HT-29 (cell line): ENCODE results near the gene HCFC1R1. TPM values are rescaled to one million over a fixed set of nuclear protein-coding genes. Genes with fewer than 3 reads are reported as not detected.

Experiments used
- DNase-seq: peaks from one replicate; pipeline ENCODE4 v3.0.0-alpha.2; 2015; ENCODE audit warnings: low spot score
- total RNA-seq: library from RNA; depleted of rRNA; stranded (reverse); fragments of >200 nt; shearing (Covaris generic); gene quantifications from 2 replicates; pipeline ENCODE4 v1.2.3, GENCODE V29; 2014

Gene HCFC1R1
- total RNA-seq, 1 experiment from 2014 or later: 32.0 TPM

DNA sequence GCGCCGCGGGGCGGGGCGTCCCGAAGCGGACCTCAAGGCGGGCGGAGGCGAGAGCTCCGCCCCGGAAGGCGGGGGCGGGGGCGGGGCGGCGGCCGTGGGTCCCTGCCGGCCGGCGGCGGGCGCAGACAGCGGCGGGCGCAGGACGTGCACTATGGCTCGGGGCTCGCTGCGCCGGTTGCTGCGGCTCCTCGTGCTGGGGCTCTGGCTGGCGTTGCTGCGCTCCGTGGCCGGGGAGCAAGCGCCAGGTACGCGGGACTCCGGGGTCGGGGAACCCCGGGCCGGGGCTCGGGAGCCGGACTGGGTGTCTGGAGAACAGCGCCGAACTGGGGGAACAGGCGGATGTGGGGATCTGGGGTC, 3.5 kb downstream of the HCFC1R1 start, which contains the start of gene TNFRSF12A:
Gene TNFRSF12A (plus strand): TSS at position 122 of the 357 bp plus-strand sequence. CDS start 30 bp downstream, at position 152.
- peak; percentile 87 for DNase-seq

DNA sequence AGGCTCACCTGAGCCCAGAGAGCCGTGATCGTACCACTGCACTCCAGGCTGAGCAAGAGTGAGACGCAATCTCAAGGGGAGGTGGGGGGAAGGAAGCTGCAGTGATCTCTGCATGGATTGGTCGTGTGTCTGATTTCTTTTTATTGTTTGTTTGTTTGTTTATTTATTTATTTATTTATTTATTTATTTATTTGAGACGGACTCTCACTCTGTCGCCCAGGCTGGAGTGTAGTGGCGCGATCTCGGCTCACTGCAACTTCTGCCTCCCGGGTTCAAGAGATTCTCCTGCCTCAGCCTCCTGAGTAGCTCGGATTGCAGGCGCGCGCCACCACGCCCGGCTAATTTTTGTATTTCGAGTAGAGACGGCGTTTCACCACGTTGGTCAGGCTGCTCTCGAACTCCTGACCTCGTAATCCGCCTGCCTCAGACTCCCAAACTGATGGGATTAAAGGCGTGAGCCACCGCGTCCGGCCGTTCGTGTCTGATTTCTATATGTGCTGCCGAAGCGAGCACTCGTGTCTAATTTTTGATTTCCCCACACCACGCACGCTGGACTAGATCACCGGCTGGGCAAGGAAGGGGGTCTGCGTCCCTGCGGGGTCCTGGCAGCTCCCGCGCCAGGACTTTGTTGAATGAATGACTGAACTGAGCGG, 4.0 kb downstream of the HCFC1R1 start:
- no peak for DNase-seq

DNA sequence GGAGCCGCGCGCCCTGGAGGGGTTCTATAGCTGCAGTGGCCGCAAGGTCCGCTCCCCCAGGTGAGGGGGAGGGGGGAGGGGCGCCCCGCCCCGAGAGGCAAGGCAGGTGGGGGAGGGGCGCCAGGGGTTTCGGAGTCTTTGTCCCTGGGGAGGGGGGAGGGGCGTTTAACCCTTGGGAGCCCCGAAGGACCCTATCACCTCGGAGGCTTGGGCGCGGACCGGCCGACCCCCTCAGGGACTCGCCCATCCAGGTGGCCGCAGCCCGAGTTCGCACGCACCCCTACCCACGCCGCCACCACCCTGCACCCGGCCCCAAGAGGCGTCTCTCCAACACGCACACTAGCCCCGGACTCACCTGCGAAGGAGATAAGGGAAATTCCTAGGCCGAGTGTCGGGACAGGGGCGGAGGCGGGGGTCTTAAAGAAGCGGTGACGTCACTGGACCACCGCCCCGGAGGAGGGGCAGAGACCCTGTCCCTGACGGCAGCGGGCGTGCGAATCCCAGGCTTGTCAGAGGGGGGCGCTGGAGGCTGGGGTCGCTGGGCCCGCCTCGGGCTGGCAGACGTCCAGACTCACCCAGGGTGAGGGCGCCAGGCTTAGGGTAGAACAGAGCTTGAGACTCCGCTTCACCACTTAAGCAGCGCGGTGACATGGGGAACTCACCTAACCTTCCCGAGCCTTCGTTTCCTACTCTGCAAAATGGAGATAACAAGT, 5.8 kb downstream of the HCFC1R1 start, which contains the start of gene CLDN6:
Gene CLDN6 (minus strand): TSS at position 390 of the 713 bp plus-strand sequence. CDS start 2,162 bp downstream, outside the sequence.
- DNase-seq: peak; percentile 9

DNA sequence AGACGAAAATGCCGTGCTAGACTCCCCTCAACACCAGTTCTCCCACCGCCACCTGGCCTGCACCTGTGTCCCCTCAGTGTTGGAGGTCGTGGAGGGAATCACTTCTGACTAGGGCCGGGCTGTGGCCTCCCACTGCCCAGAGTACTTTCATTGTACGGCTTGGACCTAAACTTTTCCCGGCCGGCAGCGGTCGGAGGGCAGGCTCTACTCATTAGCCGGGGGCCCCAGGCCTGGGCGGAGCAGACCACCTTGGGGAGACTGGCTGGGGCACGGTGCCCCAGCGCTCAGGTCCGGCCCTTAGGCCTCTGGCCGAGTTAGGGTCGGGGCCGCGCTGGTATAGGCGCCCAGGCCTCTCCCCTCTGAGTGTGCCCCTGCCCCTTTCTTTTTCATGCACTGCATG, 6.4 kb downstream of the HCFC1R1 start:
- DNase-seq: no peak

DNA sequence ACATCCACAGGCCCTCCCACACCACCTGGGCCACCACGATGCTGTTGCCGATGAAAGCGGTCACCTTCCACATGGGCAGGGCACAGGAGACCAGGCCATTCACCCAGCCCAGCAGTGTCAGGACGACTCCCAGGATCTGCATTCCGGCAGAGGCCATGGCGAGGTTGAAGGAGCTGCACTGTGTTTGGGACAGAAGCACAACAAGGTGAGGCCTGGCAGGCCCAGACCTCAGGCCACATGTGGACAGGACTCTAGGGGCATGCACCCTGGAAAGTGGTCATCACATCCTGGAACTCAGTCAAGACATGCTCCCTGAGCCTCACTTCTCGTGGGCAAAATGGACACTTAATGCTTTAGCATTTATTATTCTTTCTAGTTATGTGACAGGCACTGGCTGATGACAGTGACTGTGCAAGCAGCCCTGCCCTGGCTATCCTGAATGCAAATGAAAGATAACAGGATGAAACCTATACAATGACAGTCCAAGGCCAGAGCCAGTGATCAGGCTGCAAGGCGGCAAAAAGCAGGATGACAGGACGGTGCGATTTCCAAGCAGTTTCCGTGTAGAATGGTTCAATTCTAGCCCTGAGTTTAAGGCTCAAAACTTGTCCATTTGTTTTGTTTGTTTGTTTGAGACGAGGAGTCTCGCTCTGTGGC, 7.7 kb downstream of the HCFC1R1 start:
- DNase-seq: no peak

DNA sequence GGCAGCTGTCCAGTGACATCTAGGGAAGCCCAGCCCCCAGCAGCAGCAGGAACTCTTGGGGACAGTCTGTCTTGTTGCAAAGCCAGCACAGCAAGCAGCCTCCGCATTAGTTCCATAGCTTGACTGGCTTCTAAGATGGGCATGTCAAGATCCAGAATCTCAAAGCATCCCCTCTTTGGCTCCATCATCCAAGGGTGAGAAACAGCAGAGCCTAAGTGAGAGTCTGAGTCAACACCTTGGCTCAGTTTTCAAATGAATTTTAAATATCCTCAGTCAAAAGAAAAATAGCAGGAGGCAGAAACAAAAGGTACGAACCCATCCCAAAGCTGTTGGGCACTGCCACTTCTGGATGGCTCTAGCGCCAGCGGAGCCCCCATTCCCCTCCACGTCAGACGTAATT, 8.8 kb downstream of the HCFC1R1 start:
- no peak for DNase-seq

DNA sequence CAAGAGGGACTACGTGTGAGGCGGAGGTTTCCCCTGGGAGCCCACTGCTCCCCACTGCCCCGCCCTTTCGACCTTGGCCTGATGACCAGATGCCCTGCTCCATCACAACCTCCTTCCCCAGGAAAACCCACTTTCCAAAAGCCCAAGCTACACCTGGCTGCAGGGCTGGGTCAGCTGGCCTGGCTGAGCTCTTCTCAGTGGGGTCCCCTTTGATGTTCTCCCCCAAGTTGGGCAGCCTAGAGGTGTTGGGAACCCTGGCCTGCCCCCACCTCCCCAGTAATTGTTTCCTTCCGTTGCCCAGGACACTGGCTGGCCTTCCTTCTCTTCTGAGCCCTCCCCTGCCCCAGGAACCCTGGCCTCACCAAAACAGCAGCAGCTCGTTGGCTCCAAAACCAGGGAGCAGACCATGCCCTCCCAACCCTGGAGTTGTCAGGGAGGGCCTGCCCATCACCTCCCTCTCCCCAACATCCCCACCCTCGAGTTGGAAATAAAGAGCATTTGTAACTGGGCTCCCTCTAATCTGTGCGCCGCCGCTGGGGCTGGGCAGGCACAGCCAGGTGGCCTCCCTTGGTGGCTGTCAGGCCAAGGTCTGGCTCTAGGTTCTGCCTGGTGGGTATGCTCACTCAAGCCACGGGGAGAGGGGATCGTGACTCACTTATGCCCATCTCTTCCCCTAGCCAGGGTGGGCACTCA, 9.6 kb downstream of the HCFC1R1 start:
- no peak for DNase-seq

DNA sequence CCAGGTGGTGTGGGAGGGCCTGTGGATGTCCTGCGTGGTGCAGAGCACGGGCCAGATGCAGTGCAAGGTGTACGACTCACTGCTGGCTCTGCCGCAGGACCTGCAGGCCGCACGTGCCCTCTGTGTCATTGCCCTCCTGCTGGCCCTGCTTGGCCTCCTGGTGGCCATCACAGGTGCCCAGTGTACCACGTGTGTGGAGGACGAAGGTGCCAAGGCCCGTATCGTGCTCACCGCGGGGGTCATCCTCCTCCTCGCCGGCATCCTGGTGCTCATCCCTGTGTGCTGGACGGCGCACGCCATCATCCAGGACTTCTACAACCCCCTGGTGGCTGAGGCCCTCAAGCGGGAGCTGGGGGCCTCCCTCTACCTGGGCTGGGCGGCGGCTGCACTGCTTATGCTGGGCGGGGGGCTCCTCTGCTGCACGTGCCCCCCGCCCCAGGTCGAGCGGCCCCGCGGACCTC, 10.2 kb downstream of the HCFC1R1 start:
- peak; percentile 20 for DNase-seq

DNA sequence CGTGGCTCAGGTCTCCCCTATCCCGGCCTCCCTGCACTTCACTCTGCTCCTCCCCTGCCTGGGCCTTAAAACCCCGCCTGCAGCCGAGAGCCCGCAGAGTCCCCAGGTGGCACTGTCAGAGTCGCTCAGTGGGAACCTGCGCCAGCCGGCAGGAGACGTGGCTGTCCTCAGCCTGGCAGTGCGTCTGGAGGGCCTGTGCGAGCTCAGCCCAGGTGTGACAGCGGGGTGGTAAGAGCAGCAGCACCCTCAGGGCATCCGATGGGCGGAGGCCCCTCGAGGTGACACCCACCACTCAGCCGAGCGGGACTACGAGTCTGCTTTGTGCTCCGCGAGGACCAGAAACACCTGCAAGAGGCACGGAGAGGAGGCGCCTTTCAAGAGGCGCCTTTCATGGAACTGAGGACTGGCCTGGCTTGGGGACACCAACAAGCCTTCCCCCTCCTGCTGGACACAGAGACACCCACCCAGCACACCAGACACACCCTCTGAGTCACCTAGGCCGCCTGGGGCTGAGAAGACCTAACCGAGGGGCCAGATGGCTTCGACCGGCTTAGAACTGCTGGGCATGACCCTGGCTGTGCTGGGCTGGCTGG, 10.8 kb downstream of the HCFC1R1 start, which contains the start of gene CLDN9:
Gene CLDN9 (plus strand): TSS at position 96 of the 593 bp plus-strand sequence. CDS start 440 bp downstream, at position 536.
- peak; percentile 71 for DNase-seq

DNA sequence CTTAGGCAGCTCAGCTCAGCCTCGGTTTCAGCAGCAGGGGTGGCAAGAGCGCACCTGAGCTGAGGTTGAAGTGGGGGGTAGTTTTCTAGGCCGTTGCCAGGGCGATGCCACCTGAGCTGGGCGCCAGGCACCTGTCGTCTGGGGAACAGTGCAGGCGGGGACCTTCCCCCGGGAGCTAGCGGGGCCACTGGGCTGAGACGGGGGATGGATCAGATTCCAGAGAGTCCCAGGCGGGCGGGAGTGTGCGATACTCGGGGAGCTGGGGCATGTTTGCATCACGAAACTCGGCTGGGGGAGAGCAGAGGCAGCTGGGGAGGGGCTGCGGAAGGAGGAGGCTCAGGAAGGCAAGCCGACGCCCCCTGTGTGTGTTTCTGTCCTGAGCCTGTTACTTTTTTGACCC, 11.5 kb downstream of the HCFC1R1 start:
- peak; percentile 33 for DNase-seq

DNA sequence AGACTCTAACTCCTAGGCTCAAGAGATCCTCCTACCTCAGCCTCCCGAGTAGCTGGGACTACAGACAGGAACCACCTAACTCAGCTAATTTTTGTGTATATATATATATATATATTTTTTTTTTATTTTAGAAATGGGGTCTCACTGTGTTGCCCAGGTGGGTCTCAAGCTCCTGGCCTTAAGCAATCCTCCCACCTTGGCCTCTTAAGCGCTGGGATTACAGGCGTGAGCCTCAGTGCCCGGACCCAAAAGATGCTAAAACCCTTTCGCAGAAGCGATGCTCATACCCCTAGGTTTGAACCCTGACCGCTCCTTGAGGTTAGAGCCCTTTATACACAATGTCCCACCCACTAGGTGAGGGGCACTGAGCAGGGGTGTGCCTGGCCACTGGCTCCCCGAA, 13.2 kb downstream of the HCFC1R1 start:
- no peak for DNase-seq

DNA sequence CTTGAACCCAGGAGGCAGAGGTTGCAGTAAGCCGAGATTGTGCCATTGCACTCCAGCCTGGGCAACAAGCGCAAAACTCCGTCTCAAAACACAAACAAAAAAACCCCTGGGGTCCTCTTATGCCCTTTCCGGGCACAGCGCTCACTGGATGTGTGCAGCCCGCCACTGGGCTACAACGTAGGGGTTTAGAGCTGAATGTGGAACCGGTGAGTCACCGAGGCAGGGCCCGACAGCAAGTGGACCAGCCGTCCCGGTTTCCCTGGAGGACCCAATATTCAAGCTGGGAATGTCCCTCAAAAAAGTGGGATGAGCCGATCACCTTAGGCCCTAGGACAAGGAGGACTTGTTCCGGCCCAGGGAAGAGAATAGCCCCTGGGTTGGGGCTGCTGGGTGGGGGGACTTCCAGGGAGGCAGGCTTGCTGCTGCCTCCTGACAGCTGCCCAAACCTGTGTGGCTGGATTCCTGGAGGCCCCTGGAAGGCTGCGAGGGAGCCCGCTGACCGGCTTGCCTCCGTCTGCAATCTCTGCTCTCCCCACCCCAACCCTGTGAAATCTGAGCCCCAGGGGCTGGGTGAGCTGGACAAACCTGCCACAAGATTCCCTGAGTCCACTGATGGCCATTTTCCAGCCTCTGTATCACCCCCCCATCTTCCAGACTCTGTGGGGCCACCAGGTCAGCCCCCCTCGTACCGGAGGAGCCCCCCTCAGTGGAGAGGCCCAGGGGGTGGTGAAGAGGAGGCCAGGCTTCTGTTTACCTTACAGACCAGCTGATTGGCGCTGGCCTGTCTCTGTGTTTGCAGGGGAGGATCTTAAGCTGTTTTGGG, 14.0 kb downstream of the HCFC1R1 start:
- DNase-seq: peak; percentile 92

DNA sequence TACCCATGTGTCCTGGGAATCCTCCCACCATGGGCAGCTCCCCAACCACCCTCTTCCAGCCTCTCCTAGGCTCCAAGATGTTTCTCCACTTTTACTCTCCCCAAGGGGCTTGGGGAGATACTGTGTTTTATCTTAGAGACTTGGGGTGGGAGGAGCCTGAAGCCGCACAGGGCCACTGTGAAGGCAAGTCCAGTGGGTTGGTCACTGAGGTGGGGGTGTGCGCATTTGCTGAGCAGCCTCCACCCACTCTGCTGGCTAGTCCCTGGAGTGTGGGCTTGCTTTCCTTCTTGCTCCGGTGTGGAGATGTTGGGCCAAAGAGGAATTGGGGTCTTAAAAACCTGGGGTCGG, 15.1 kb downstream of the HCFC1R1 start:
- DNase-seq: no peak

DNA sequence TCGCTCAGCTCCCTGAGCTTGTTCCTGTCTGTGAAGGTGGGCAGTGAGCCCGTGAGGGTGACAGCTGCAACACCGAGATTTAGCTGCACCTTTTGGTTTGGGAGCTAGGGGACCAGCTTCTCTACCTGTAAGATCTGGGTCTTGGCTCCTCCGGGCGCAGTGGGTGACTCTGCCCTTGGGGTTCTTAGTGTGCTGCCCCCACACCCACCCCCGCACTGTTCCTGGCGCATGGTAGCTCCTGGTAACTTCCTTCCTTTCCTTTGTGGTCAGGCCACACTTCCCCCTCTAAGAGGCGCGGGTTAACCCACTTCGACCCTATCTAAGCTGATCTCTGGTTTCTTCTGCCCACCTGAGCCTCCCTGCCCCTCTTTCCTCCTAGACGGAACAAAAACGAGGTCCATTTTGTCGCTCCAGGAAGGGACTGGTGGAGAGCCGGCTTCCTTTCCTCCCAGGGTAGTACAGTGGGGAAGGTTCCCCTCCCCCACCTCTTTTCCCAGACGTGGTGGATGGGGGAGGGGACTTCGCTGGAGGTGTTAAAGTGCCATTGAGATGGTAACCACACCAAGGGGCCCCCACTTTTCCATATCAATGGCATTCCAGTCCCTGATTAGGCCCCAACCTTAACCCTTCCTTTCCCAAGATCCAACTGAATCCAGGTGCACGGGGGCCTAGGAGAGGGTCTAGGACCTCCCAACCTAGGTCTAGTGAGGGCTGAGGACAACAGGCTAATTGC, 15.6 kb downstream of the HCFC1R1 start:
- peak; percentile 32 for DNase-seq

DNA sequence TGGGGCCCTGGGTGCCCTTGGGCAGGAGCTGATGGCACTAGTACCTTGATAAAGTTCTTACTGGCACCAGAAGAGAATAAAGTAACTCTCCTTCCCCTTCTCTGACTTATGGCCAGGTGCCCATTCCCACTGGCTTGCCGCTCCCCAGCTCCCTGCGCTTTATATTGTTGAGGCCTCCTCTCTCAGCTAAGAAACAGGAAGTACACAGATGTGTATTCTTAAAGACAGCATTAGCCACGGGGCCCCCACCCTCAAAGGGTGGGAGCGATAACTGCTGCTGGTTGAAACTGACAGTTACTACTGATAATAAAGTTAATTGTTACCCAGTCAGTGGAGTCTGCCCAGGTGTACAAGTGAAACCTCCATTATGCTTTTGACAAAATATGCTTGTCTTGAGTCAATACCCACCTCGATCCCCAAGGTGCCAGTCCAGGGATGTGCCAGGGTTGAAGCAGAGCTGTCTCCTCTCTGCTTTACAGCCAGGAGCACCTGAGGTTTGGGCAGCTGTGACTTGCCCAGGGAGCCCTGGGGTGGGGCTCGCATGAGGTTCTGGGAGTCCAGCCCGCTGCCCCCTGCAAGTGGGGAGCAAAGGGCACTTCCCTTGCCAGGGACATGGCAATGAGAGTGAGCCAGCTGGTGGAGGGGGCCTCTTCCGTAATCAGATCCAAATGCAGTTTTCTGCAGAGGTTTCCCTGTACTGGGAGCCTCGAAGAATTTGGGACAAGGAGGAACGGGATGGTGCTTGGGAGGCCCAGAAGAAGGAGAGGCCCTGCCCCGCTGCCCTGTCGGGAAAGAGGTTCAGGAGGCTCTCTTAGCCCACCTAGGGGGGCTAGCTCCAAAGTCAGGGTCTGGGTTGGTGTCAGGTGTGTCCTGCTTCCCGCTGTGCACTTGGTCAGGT, 16.4 kb downstream of the HCFC1R1 start:
- peak; percentile 71 for DNase-seq

DNA sequence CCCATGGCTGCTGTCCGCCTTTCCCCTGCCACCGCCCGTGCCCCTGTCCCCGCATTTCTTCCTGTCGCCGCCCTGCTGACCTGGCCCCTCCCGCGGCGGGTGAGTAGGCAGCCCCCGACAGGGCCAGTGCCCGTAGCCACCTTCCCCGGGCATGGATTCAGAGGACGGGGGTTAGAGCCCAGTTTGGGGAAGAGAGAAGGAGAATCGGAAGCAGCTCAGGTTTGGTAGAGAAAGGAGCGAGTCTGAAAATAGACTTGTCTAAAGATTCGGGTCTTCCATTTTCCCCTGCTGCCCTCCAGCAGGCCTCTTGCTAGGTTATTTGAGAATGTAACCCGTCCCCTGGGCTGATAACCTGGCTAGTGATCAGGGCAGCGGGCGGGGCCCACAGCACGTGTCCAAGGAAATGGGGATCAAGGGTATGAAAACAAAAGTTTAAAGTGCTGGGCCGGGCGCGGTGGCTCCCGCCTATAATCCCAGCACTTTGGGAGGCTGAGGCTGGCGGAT, 18.9 kb downstream of the HCFC1R1 start:
- DNase-seq: peak; percentile 65

DNA sequence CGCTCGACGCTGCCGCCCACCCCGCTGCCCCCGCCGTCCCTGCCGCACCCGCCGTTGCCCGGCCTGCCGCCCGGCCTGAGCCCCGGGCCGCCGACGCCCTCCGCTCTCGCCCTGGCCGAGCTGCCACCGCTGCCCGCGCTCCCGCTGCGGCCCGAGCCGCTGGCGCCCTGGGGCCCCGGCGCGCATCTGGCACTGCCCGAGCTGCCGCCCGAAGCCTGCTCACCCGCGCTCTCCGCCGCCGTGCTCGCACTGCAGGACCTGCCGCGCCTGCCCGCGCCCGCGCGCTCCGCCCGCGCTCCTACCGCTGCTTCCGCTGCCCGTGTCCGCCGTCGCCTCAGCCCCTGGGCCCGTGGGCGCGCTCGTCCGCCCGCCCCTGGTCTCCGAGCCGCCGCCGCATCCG, 19.4 kb downstream of the HCFC1R1 start:
- DNase-seq: peak; percentile 56

DNA sequence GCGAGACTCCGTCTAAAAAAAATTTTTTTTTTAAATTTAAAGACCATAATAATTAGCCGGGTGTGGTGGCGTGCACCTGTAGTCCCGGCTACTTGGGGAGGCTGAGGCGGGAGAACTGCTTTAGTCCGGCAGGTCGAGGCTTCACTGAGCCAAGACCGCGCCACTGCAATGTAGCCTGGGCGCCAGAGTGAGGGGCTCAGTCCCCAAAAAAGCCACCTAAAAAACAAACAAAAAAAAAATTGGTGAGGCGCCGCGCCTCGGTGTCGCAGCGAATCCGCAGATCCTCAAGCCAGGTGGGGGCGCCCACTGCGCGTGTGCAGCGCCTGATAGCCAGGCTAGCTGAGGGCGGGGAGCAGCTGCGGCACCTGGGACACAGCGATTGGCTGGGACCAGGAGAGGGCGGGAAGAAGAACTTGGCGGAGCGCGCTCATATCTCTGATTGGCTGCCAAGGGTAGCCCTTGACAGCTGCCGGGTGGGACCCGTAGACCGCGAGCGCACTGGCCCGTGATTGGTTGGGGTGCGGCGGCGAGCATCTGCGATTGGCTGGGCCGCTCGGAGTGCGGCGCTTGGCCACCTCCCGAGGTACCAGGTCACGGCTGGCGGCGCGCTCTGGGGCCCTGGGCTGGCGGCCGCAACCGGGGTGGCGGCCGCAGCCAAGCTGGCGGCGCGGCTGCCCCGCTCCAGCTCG, 20.0 kb downstream of the HCFC1R1 start:
- DNase-seq: peak; percentile 99
